ENCODE results near the gene CRIP2. TPM values are rescaled to one million over a fixed set of nuclear protein-coding genes. Genes with fewer than 3 reads are reported as not detected.

The CRIP2 gene
- total and polyA plus RNA-seq, 2 donors (not counting 3 experiments of a cell fraction or from before 2014, with no cell fraction given) = 322 to 954 TPM

DNA sequence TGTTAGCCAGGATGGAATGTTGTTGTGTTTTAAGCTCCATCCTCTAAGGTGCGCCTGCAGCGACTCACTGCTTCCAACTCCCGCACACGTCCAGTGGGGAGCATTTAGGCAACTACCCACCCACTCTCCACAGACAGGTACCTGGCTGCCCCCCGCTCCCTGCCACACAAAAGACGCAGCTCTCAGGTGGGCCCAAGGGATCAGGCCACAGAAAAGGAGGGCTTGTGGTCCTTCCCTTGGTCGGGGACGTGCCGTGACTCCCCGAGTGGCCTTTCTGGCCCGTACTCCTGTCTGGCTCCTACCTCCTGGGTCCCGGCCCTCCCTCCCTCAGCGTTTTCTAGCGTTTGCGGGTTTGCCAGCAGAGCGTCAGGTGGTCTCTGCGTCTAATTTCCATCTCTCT lies 32.6 kb downstream of the CRIP2 start:
- CTCF ChIA-PET = no interaction called here
- no TSS peak for BruUV-seq (replicated peaks)

More for the DNA sequence above, 32.6 kb downstream of the CRIP2 start:
- H3K4me1 ChIP-seq (ENCODE audit: control insufficient read depth, extremely low read depth, insufficient read depth, low read length) = no peaks in the 10 kb centered on the region
- H4K20me1 ChIP-seq (replicated peaks; ENCODE audit: control insufficient read depth, extremely low read depth, insufficient read depth, low read length) = no peaks in the 10 kb centered on the region
- no peak overlapping the region for H2AFZ ChIP-seq (ENCODE audit: low read depth, low read length)
- H3K27ac ChIP-seq (ENCODE audit: insufficient read depth, low read depth, low read length) = no peak overlapping the region
- no peak overlapping the region for H3K4me3 ChIP-seq (replicated peaks in 1 of 3; ENCODE audit: insufficient read depth in 1 of 3, low read depth in 1 of 3, low read length in 3 of 3)
- no peaks in the 10 kb centered on the region for H3K36me3 ChIP-seq (ENCODE audit: control insufficient read depth in 2 of 2, extremely low read depth in 1 of 2, insufficient read depth in 2 of 2, low read length in 2 of 2)
- H3K9ac ChIP-seq (replicated peaks; ENCODE audit: extremely low read depth, insufficient read depth, low read length) = no peak overlapping the region
- no peak for TF ChIP-seq POLR2A (IDR thresholded peaks at IDR 0.05; ENCODE audit: low read depth, low read length)
- no peak for TF ChIP-seq JUN (IDR thresholded peaks at IDR 0.05; ENCODE audit: borderline replicate concordance, insufficient read depth, insufficient read length, low read depth)
- no peak for TF ChIP-seq FOS (IDR thresholded peaks at IDR 0.05; ENCODE audit: borderline replicate concordance, insufficient read depth, low read length)
- no peak for TF ChIP-seq GATA2 (IDR thresholded peaks at IDR 0.05; ENCODE audit: insufficient read depth, insufficient read length, low read depth, low read length)
- TF ChIP-seq, protein P1, sequence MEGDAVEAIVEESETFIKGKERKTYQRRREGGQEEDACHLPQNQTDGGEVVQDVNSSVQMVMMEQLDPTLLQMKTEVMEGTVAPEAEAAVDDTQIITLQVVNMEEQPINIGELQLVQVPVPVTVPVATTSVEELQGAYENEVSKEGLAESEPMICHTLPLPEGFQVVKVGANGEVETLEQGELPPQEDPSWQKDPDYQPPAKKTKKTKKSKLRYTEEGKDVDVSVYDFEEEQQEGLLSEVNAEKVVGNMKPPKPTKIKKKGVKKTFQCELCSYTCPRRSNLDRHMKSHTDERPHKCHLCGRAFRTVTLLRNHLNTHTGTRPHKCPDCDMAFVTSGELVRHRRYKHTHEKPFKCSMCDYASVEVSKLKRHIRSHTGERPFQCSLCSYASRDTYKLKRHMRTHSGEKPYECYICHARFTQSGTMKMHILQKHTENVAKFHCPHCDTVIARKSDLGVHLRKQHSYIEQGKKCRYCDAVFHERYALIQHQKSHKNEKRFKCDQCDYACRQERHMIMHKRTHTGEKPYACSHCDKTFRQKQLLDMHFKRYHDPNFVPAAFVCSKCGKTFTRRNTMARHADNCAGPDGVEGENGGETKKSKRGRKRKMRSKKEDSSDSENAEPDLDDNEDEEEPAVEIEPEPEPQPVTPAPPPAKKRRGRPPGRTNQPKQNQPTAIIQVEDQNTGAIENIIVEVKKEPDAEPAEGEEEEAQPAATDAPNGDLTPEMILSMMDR (IDR thresholded peaks at IDR 0.05; ENCODE audit: extremely low read depth in 1 of 2, insufficient read depth in 1 of 2, low read depth in 1 of 2, low read length in 2 of 2) = no peak
- TF ChIP-seq EZH2 (IDR thresholded peaks at IDR 0.05; ENCODE audit: borderline replicate concordance, low read depth, low read length, severe bottlenecking) = no peak
- TF ChIP-seq, protein P2, sequence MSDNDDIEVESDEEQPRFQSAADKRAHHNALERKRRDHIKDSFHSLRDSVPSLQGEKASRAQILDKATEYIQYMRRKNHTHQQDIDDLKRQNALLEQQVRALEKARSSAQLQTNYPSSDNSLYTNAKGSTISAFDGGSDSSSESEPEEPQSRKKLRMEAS (IDR thresholded peaks at IDR 0.05; ENCODE audit: insufficient read depth, insufficient read length) = no peak
- TF ChIP-seq MYC (IDR thresholded peaks at IDR 0.05; ENCODE audit: low read depth, low read length) = no peak
- TF ChIP-seq POLR2AphosphoS5 (IDR thresholded peaks at IDR 0.05; ENCODE audit: insufficient read depth, low read depth, low read length) = no peak
- no peaks in the 10 kb centered on the region for H3K79me2 ChIP-seq (ENCODE audit: control insufficient read depth, insufficient read depth, low read length)
- DNase-seq (ENCODE audit: low read depth, low spot score) (no peak), FAIRE-seq (no peak)
- no peaks in the 10 kb centered on the region for H3K9me3 ChIP-seq (replicated peaks; ENCODE audit: control insufficient read depth, insufficient read depth, low read length)
- no peaks in the 10 kb centered on the region for H3K9me1 ChIP-seq (replicated peaks; ENCODE audit: control insufficient read depth, extremely low read depth, insufficient read depth, low read length)
- POLR2A ChIA-PET = no interaction called here
- H3K4me2 ChIP-seq (ENCODE audit: insufficient read depth, low read length) = no peak overlapping the region
- dilution Hi-C loops (cut with MboI; ENCODE audit: extremely low pct_ligation_motif_present, low sequenced_read_pairs) (no loop called here), intact Hi-C loops (cut with micrococcal nuclease) (no loop called here)
- no peaks in the 10 kb centered on the region for H3K27me3 ChIP-seq (ENCODE audit: control insufficient read depth in 2 of 2, insufficient read depth in 2 of 2, low read length in 2 of 2)

Measured in endothelial cell of umbilical vein (primary cell).